GM23338 (cell line): ENCODE data around the gene B4GALNT4. TPM values are rescaled to one million over a fixed set of nuclear protein-coding genes. Genes with fewer than 3 reads are reported as not detected.

ENCODE experiments used
- ATAC-seq: fragments of 200-7000 bp; cut with Tn5 transposase; 3 replicates; pipeline ENCODE4 v1.9.1; 2020
- DNase-seq: peaks from one replicate; pipeline ENCODE4 v3.0.0-alpha.2; 2015; ENCODE audit warnings: low spot score
- H2AFZ ChIP-seq: fragments of 200-600 bp; sonication (generic); 2 replicates; pipeline ENCODE4 v1.8.0; 2016; ENCODE audit warnings: antibody characterized with exemption, mild to moderate bottlenecking, moderate library complexity
- H3F3A ChIP-seq: fragments of 200-600 bp; sonication (generic); replicated peaks from 2 replicates; pipeline ENCODE4 v1.8.0; 2017; ENCODE audit warnings: antibody characterized with exemption, mixed run types, low read depth
- H3K27ac ChIP-seq: fragments of 200-600 bp; sonication (generic); 2 replicates; pipeline ENCODE4 v1.6.1; 2016; ENCODE audit warnings: low read depth
- H3K27me3 ChIP-seq: fragments of 200-600 bp; sonication (generic); 2 replicates; pipeline ENCODE4 v1.8.0; 2016; ENCODE audit warnings: mild to moderate bottlenecking, mixed run types, moderate library complexity; ENCODE audit not compliant: insufficient read depth
- H3K36me3 ChIP-seq: fragments of 200-600 bp; sonication (generic); 2 replicates; pipeline ENCODE4 v1.8.0; 2016; ENCODE audit warnings: mild to moderate bottlenecking; ENCODE audit not compliant: insufficient read depth
- H3K4me1 ChIP-seq: fragments of 200-600 bp; sonication (generic); 2 replicates; pipeline ENCODE4 v1.8.0; 2016; ENCODE audit warnings: mild to moderate bottlenecking, moderate library complexity; ENCODE audit not compliant: insufficient read depth
- H3K4me2 ChIP-seq: fragments of 200-600 bp; sonication (generic); 2 replicates; pipeline ENCODE4 v1.7.1; 2017; ENCODE audit warnings: mixed run types
- H3K4me3 ChIP-seq: fragments of 200-600 bp; sonication (generic); 2 replicates; pipeline ENCODE4 v1.6.1; 2016; ENCODE audit warnings: mixed run types
- H3K79me2 ChIP-seq: fragments of 200-600 bp; sonication (generic); replicated peaks from 2 replicates; pipeline ENCODE4 v1.8.0; 2017; ENCODE audit warnings: mild to moderate bottlenecking; ENCODE audit not compliant: insufficient read depth
- H3K9me2 ChIP-seq: fragments of 200-600 bp; sonication (generic); 2 replicates; pipeline ENCODE4 v1.8.0; 2017; ENCODE audit not compliant: insufficient read depth
- H4K20me1 ChIP-seq: fragments of 200-600 bp; sonication (generic); replicated peaks from 2 replicates; pipeline ENCODE4 v1.8.0; 2017; ENCODE audit warnings: mild to moderate bottlenecking; ENCODE audit not compliant: insufficient read depth
- H3K27ac Mint-ChIP-seq: 2 replicates; pipeline ENCODE4 v1.8.0; 2020; ENCODE audit warnings: inconsistent platforms, mild to moderate bottlenecking, moderate library complexity, mixed read lengths
- H3K27me3 Mint-ChIP-seq: 3 replicates; pipeline ENCODE4 v1.8.0; 2022; ENCODE audit warnings: low read depth, mild to moderate bottlenecking, moderate library complexity, mixed read lengths, inconsistent platforms; ENCODE audit not compliant: insufficient read depth, poor library complexity
- H3K36me3 Mint-ChIP-seq: 3 replicates; pipeline ENCODE4 v1.8.0; 2021; ENCODE audit warnings: low read depth, mild to moderate bottlenecking, inconsistent platforms, moderate library complexity, mixed read lengths
- H3K4me1 Mint-ChIP-seq: 3 replicates; pipeline ENCODE4 v1.8.0; 2020; ENCODE audit warnings: mild to moderate bottlenecking, inconsistent platforms, mixed read lengths
- H3K4me3 Mint-ChIP-seq: 3 replicates; pipeline ENCODE4 v1.8.0; 2021; ENCODE audit warnings: moderate library complexity, mild to moderate bottlenecking, inconsistent platforms, mixed read lengths
- H3K9me3 Mint-ChIP-seq: 3 replicates; pipeline ENCODE4 v1.8.0; 2020; ENCODE audit warnings: moderate library complexity, mild to moderate bottlenecking, inconsistent platforms, mixed read lengths
- CREB1 ChIP-seq: fragments of 250-450 bp; sonication (Bioruptor Pico); IDR thresholded peaks from 2 replicates; pipeline ENCODE4 v1.5.0; 2020; ENCODE audit warnings: low read depth, mild to moderate bottlenecking, moderate library complexity
- NANOG ChIP-seq: IDR thresholded peaks from 2 replicates; pipeline ENCODE4 v1.6.1; 2016; ENCODE audit warnings: antibody characterized with exemption, borderline replicate concordance
- POLR2AphosphoS5 ChIP-seq: IDR thresholded peaks from 2 replicates; pipeline ENCODE4 v1.6.1; 2016; ENCODE audit warnings: antibody characterized with exemption, low read depth
- ZNF114 ChIP-seq: fragments of 250-450 bp; sonication (Bioruptor Pico); IDR thresholded peaks from 2 replicates; pipeline ENCODE4 v1.5.0; 2020; ENCODE audit warnings: mild to moderate bottlenecking, moderate library complexity
- ZNF331 ChIP-seq: fragments of 250-450 bp; sonication (Bioruptor Pico); IDR thresholded peaks from 2 replicates; pipeline ENCODE4 v1.5.0; 2020; ENCODE audit warnings: low read depth, mild to moderate bottlenecking, moderate library complexity
- polyA plus RNA-seq: library from polyadenylated mRNA; unstranded; fragments of >200 nt; fragmentation: Nextera tagmentation; extraction: Ambion mirVana; gene quantifications from 2 replicates; pipeline ENCODE4 v1.2.1, GENCODE V29; 2016
- total RNA-seq: library from RNA; depleted of rRNA; stranded (reverse); fragments of >200 nt; shearing (Covaris generic); gene quantifications from 2 replicates; pipeline ENCODE4 v1.2.3, GENCODE V29; 2014
- TF ChIP-seq, protein P1 (sequence below): IDR thresholded peaks from 2 replicates; pipeline ENCODE4 v1.6.1; 2016; ENCODE audit warnings: antibody characterized with exemption
- TF ChIP-seq, protein P2 (sequence below): fragments of 250-450 bp; sonication (Bioruptor Pico); IDR thresholded peaks from 2 replicates; pipeline ENCODE4 v1.5.0; 2020; ENCODE audit warnings: mild to moderate bottlenecking, moderate library complexity

Gene B4GALNT4
- total and polyA plus RNA-seq, 2 experiments from 2014 or later, result 49.9 to 92.6 TPM

DNA sequence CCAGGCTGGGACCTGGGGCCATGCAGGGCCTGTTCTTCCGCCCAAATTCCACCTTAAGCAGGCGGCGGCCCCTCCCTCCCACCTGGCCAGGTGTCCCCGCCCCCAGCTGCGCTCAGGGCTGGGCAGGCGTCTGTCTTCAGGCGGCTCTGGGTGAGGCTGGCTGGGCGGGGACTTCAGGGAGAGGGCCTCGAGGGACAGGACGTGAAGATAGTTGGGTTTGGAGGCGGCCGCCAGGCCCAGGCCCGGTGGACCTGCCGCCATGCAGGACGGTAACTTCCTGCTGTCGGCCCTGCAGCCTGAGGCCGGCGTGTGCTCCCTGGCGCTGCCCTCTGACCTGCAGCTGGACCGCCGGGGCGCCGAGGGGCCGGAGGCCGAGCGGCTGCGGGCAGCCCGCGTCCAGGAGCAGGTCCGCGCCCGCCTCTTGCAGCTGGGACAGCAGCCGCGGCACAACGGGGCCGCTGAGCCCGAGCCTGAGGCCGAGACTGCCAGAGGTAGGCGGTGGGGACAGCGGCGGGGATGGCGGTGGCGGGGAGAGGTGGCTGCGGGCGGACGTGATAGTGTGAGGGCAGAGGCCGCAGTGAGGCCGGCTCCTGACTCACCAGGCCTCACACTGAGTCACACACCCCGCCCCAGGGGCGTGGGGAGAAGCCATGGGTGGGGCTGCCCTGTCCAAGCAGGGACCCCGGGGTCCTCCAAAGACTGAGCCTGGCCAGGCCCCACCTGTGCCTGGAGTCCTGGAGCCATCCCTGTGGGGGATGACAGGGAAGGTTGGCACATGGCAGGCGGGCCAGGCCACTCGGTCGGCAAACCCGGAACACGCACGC is 24.9 kb downstream of the B4GALNT4 start, which contains the start of gene PKP3:
Gene PKP3 (plus strand): TSS at position 176 of the 824 bp plus-strand sequence. CDS start 84 bp downstream, at position 260.
- DNase-seq (peak; percentile 86), ATAC-seq (peak; percentile 61)
- Mint-ChIP-seq H3K4me3 (peak within 1 kb of the TSS; percentile 48; the same call in 1 of the 3 replicates), H3K27me3 (peaks cover 4% of the 10 kb centered on the region), H3K9me3 (peaks cover 5% of the 10 kb centered on the region; the same call in 1 of the 3 replicates), H3K27ac (no peak within 1 kb of the TSS), H3K4me1 (peaks cover 2% of the 10 kb centered on the region; the same call in 1 of the 3 replicates), H3K36me3 (peaks cover 8% of the 10 kb centered on the region; the same call in 2 of the 3 replicates)
- no peak within 1 kb of the TSS for H3K27ac ChIP-seq
- peaks cover 6% of the 10 kb centered on the region for H3K4me1 ChIP-seq
- no peak for TF ChIP-seq NANOG
- TF ChIP-seq ZNF331 (CRISPR knock-in tag), result no peak
- TF ChIP-seq, protein P1, sequence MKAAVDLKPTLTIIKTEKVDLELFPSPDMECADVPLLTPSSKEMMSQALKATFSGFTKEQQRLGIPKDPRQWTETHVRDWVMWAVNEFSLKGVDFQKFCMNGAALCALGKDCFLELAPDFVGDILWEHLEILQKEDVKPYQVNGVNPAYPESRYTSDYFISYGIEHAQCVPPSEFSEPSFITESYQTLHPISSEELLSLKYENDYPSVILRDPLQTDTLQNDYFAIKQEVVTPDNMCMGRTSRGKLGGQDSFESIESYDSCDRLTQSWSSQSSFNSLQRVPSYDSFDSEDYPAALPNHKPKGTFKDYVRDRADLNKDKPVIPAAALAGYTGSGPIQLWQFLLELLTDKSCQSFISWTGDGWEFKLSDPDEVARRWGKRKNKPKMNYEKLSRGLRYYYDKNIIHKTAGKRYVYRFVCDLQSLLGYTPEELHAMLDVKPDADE, result no peak
- TF ChIP-seq, protein P2, sequence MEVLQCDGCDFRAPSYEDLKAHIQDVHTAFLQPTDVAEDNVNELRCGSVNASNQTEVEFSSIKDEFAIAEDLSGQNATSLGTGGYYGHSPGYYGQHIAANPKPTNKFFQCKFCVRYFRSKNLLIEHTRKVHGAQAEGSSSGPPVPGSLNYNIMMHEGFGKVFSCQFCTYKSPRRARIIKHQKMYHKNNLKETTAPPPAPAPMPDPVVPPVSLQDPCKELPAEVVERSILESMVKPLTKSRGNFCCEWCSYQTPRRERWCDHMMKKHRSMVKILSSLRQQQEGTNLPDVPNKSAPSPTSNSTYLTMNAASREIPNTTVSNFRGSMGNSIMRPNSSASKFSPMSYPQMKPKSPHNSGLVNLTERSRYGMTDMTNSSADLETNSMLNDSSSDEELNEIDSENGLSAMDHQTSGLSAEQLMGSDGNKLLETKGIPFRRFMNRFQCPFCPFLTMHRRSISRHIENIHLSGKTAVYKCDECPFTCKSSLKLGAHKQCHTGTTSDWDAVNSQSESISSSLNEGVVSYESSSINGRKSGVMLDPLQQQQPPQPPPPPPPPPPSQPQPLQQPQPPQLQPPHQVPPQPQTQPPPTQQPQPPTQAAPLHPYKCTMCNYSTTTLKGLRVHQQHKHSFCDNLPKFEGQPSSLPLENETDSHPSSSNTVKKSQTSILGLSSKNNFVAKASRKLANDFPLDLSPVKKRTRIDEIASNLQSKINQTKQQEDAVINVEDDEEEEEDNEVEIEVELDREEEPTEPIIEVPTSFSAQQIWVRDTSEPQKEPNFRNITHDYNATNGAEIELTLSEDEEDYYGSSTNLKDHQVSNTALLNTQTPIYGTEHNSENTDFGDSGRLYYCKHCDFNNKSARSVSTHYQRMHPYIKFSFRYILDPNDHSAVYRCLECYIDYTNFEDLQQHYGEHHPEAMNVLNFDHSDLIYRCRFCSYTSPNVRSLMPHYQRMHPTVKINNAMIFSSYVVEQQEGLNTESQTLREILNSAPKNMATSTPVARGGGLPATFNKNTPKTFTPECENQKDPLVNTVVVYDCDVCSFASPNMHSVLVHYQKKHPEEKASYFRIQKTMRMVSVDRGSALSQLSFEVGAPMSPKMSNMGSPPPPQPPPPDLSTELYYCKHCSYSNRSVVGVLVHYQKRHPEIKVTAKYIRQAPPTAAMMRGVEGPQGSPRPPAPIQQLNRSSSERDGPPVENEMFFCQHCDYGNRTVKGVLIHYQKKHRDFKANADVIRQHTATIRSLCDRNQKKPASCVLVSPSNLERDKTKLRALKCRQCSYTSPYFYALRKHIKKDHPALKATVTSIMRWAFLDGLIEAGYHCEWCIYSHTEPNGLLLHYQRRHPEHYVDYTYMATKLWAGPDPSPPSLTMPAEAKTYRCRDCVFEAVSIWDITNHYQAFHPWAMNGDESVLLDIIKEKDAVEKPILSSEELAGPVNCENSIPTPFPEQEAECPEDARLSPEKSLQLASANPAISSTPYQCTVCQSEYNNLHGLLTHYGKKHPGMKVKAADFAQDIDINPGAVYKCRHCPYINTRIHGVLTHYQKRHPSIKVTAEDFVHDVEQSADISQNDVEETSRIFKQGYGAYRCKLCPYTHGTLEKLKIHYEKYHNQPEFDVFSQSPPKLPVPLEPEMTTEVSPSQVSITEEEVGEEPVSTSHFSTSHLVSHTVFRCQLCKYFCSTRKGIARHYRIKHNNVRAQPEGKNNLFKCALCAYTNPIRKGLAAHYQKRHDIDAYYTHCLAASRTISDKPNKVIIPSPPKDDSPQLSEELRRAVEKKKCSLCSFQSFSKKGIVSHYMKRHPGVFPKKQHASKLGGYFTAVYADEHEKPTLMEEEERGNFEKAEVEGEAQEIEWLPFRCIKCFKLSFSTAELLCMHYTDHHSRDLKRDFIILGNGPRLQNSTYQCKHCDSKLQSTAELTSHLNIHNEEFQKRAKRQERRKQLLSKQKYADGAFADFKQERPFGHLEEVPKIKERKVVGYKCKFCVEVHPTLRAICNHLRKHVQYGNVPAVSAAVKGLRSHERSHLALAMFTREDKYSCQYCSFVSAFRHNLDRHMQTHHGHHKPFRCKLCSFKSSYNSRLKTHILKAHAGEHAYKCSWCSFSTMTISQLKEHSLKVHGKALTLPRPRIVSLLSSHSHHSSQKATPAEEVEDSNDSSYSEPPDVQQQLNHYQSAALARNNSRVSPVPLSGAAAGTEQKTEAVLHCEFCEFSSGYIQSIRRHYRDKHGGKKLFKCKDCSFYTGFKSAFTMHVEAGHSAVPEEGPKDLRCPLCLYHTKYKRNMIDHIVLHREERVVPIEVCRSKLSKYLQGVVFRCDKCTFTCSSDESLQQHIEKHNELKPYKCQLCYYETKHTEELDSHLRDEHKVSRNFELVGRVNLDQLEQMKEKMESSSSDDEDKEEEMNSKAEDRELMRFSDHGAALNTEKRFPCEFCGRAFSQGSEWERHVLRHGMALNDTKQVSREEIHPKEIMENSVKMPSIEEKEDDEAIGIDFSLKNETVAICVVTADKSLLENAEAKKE (CRISPR knock-in tag), result no peak
- no peak for TF ChIP-seq CREB1 (CRISPR knock-in tag)
- peak; percentile 28; the same call in 1 of the 2 replicates for TF ChIP-seq POLR2AphosphoS5
- no peak for TF ChIP-seq ZNF114 (CRISPR knock-in tag)
- H3F3A ChIP-seq, result no peaks in the 10 kb centered on the region
- no peaks in the 10 kb centered on the region for H3K27me3 ChIP-seq
- no peaks in the 10 kb centered on the region for H3K36me3 ChIP-seq
- peak within 1 kb of the TSS; percentile 84; the same call in 1 of the 2 replicates for H2AFZ ChIP-seq
- H3K4me2 ChIP-seq, result peak within 1 kb of the TSS; percentile 73
- H3K79me2 ChIP-seq, result no peaks in the 10 kb centered on the region
- no peaks in the 10 kb centered on the region for H3K9me2 ChIP-seq
- peak within 1 kb of the TSS; percentile 47 for H3K4me3 ChIP-seq
- no peaks in the 10 kb centered on the region for H4K20me1 ChIP-seq
